GM21786 (cell line): ENCODE measurements around the gene EDEM2.
A peak's percentile ranks its signal among the peaks of the same experiment; 100 is the strongest.
"Not testable (repeated sequence)": the region's sequence is repeated elsewhere in the genome, so short reads cannot be mapped to it uniquely, and the experiment has no call there.

Experiments
- ATAC-seq: cut with Tn5 transposase; IDR thresholded peaks from one replicate; pipeline ENCODE4 v1.9.1; 2021; ENCODE audit not compliant: unreplicated experiment

Gene EDEM2

GRCh38 chr20:35171438-35171752, 24.3 kb upstream of the EDEM2 start:
- no peak for ATAC-seq

- ATAC-seq = not testable (repeated sequence)
Measured at GRCh38 chr20:35168701-35169409, 21.7 kb upstream of the EDEM2 start.

- ATAC-seq = no peak
Measured at GRCh38 chr20:35167787-35168186, 20.7 kb upstream of the EDEM2 start.

- no peak for ATAC-seq
Measured at GRCh38 chr20:35166242-35166830, 19.2 kb upstream of the EDEM2 start.

- ATAC-seq = no peak
Measured at GRCh38 chr20:35165221-35166185, 18.4 kb upstream of the EDEM2 start.

- not testable (repeated sequence) for ATAC-seq
Measured at GRCh38 chr20:35164531-35164930, 17.4 kb upstream of the EDEM2 start.

- not testable (repeated sequence) for ATAC-seq
Measured at GRCh38 chr20:35160341-35160740, 13.2 kb upstream of the EDEM2 start.

GRCh38 chr20:35156978-35157377, 9.8 kb upstream of the EDEM2 start:
- no peak for ATAC-seq

- no peak for ATAC-seq
Measured at GRCh38 chr20:35155936-35156335, 8.8 kb upstream of the EDEM2 start.

GRCh38 chr20:35151736-35152135, 4.6 kb upstream of the EDEM2 start:
- no peak for ATAC-seq

GRCh38 chr20:35150846-35151579, 3.9 kb upstream of the EDEM2 start:
- ATAC-seq = no peak

GRCh38 chr20:35147575-35148071, 487 bp upstream of the EDEM2 start:
- ATAC-seq = peak; percentile 8

- ATAC-seq = no peak
Measured at GRCh38 chr20:35146299-35146919, 727 bp downstream of the EDEM2 start.

GRCh38 chr20:35145141-35145564, 2.0 kb downstream of the EDEM2 start:
- ATAC-seq = no peak

GRCh38 chr20:35144694-35145093, 2.4 kb downstream of the EDEM2 start:
- no peak for ATAC-seq

- no peak for ATAC-seq
Measured at GRCh38 chr20:35135867-35136586, 11.1 kb downstream of the EDEM2 start.

- ATAC-seq = no peak
Measured at GRCh38 chr20:35134880-35135279, 12.3 kb downstream of the EDEM2 start.

- ATAC-seq = no peak
Measured at GRCh38 chr20:35134472-35134871, 12.7 kb downstream of the EDEM2 start.

GRCh38 chr20:35133735-35134134, 13.4 kb downstream of the EDEM2 start:
- ATAC-seq = no peak

- no peak for ATAC-seq
Measured at GRCh38 chr20:35133031-35133430, 14.1 kb downstream of the EDEM2 start.
